NT2/D1 (cell line): ENCODE data around the gene CROCC.
"Not testable (repeated sequence)": the region's sequence is repeated elsewhere in the genome, so short reads cannot be mapped to it uniquely, and the experiment has no call there.

ENCODE experiments used
- SUZ12 ChIP-seq: IDR thresholded peaks from 2 replicates; pipeline ENCODE4 v1.6.1; 2011; ENCODE audit not compliant: insufficient read length, insufficient read depth; ENCODE audit errors: extremely low read depth
- YY1 ChIP-seq: IDR thresholded peaks from 2 replicates; pipeline ENCODE4 v1.6.1; 2011; ENCODE audit not compliant: insufficient read length, insufficient read depth

DNA sequence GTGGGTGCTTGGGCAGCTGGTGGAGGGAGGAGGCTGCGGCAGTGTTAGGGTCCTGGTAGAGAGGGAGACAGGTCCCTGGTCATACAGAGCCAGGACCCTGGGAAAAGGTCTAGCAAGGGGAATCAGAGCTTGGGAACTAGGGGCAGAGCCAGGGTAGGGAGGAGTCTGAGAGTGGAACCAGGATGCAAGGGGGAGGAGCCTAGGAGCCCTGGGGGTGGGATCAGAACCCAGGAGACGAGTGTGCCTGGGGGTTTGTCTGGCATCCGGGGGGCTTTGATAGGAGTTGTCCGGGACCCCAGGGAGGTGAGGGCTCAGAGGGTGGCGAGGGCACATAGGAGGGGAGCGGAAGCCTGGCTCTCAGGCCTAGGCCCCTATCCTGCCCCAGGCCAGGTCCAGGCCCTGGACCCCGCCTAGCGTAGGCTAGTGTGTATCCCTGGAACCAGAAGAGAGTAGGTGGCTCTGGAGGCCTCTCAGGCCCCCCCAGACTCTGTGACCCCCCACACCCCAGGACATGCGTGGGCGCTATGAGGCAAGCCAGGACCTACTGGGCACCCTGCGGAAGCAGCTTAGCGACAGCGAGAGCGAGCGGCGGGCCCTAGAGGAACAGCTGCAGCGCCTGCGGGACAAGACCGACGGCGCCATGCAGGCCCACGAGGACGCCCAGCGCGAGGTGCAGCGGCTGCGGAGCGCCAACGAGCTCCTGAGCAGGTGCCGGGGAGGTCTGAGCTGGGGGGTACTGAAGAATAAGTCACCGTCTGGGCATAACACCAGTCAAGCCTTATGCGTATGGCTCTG lies 17.9 kb downstream of the CROCC start:
- not testable (repeated sequence) for TF ChIP-seq YY1, SUZ12
